H1 (cell line): Measurements from ENCODE around the gene PPP1R18. TPM values are rescaled to one million over a fixed set of nuclear protein-coding genes. Genes with fewer than 3 reads are reported as not detected.

Experiments used
- CTCF ChIA-PET: fragments of 300-600 bp; sonication (Branson Sonifier 250); formaldehyde crosslinking; loops from one replicate; lab custom pipeline; 2021; ENCODE audit not compliant: partially characterized antibody; lab: Charles Lee
- POLR2A ChIA-PET: fragments of 300-600 bp; sonication (Branson Sonifier 250); formaldehyde crosslinking; loops from one replicate; lab custom pipeline; 2021; ENCODE audit warnings: inconsistent platforms; ENCODE audit not compliant: partially characterized antibody; lab: Charles Lee
- DNase-seq, 2 experiments: peaks; one replicate each; pipeline versions ENCODE4 v3.0.0 to v3.0.0-alpha.2; 2010 to 2022; ENCODE audit warnings: low spot score in 2 of 2, low read depth in 1 of 2, mixed read lengths in 1 of 2
- FAIRE-seq: peaks from 2 replicates; lab custom pipeline; 2011; peaks lifted over from hg19 to GRCh38; lab: Jason Lieb, UNC
- H2AFZ ChIP-seq: 2 replicates; pipeline ENCODE4 v1.8.1; 2012; ENCODE audit warnings: low read length, inconsistent platforms
- H2AK5ac ChIP-seq: 2 replicates; pipeline ENCODE4 v1.6.1; 2013; ENCODE audit warnings: low read depth, low read length
- H2BK120ac ChIP-seq: replicated peaks from 2 replicates; pipeline ENCODE3; 2013; ENCODE audit warnings: low read depth, low read length, inconsistent platforms
- H2BK12ac ChIP-seq: 2 replicates; pipeline ENCODE4 v1.6.1; 2013; ENCODE audit warnings: low read depth, low read length
- H2BK15ac ChIP-seq: 2 replicates; pipeline ENCODE4 v1.6.1; 2013; ENCODE audit warnings: low read length
- H2BK20ac ChIP-seq: 2 replicates; pipeline ENCODE4 v1.6.1; 2013; ENCODE audit warnings: low read length
- H2BK5ac ChIP-seq: 2 replicates; pipeline ENCODE4 v1.6.1; 2013; ENCODE audit warnings: low read depth, low read length
- H3K14ac ChIP-seq: 2 replicates; pipeline ENCODE4 v1.6.1; 2013; ENCODE audit warnings: inconsistent platforms; ENCODE audit not compliant: insufficient read length
- H3K18ac ChIP-seq: 2 replicates; pipeline ENCODE4 v1.6.1; 2013; ENCODE audit warnings: low read length; ENCODE audit errors: extremely low read depth
- H3K23ac ChIP-seq: 2 replicates; pipeline ENCODE4 v1.6.1; 2013; ENCODE audit warnings: inconsistent platforms; ENCODE audit not compliant: insufficient read length
- H3K23me2 ChIP-seq: 2 replicates; pipeline ENCODE4 v1.6.1; 2013; ENCODE audit warnings: low read depth, low read length
- H3K27ac ChIP-seq: 2 replicates; pipeline ENCODE4 v1.6.1; 2011; ENCODE audit warnings: low read depth, low read length, inconsistent platforms
- H3K27me3 ChIP-seq, 4 experiments: replicated peaks in 1 of 4; 1 replicate in 1 of 4; 2 replicates in 3 of 4; pipeline versions ENCODE4 v1.6.1 to v1.8.1; 2011 to 2013; ENCODE audit warnings: low read length in 3 of 4, mild to moderate bottlenecking in 3 of 4, inconsistent platforms in 2 of 4, mixed read lengths in 2 of 4, moderate library complexity in 1 of 4; ENCODE audit not compliant: control insufficient read depth in 3 of 4, insufficient read depth in 3 of 4; ENCODE audit errors: extremely low read depth in 1 of 4
- H3K36me3 ChIP-seq, 4 experiments: 2 replicates each; pipeline versions ENCODE4 v1.6.1 to v1.8.1; 2011 to 2013; ENCODE audit warnings: mild to moderate bottlenecking in 4 of 4, low read length in 3 of 4, moderate library complexity in 2 of 4, control low read depth in 1 of 4, inconsistent platforms in 1 of 4; ENCODE audit not compliant: insufficient read depth in 4 of 4, control insufficient read depth in 2 of 4
- H3K4ac ChIP-seq: replicated peaks from 2 replicates; pipeline ENCODE3; 2013; ENCODE audit warnings: low read length, low read depth, mixed read lengths, inconsistent platforms; ENCODE audit not compliant: insufficient read length
- H3K4me1 ChIP-seq, 4 experiments: replicated peaks in 1 of 4; 1 replicate in 1 of 4; 2 replicates in 3 of 4; pipeline versions ENCODE4 v1.6.1 to v1.8.1; 2011 to 2013; ENCODE audit warnings: low read length in 3 of 4, inconsistent platforms in 2 of 4, mixed read lengths in 1 of 4; ENCODE audit not compliant: insufficient read depth in 4 of 4, control insufficient read depth in 3 of 4
- H3K4me2 ChIP-seq, 2 experiments: 2 replicates each; pipeline versions ENCODE4 v1.6.1 to v1.8.1; 2011 to 2013; ENCODE audit warnings: low read depth in 2 of 2, low read length in 2 of 2, control low read depth in 1 of 2, inconsistent platforms in 1 of 2, mild to moderate bottlenecking in 1 of 2; ENCODE audit not compliant: insufficient read depth in 1 of 2
- H3K4me3 ChIP-seq, 4 experiments: fragments of 200-600, 300-600 bp in 1 of 4; sonication (generic), shearing (Covaris generic), sonication (Bioruptor Twin) in 1 of 4; 2 replicates each; pipeline versions ENCODE4 v1.5.1 to v1.8.1; 2011 to 2016; ENCODE audit warnings: low read length in 4 of 4, low read depth in 3 of 4, control low read depth in 2 of 4, inconsistent platforms in 2 of 4, mild to moderate bottlenecking in 2 of 4, mixed read lengths in 1 of 4, moderate library complexity in 1 of 4; ENCODE audit not compliant: insufficient read depth in 2 of 4; ENCODE audit errors: extremely low read depth in 1 of 4
- H3K56ac ChIP-seq: replicated peaks from 2 replicates; pipeline ENCODE3; 2013; ENCODE audit warnings: low read depth, mild to moderate bottlenecking, mixed read lengths, low read length, inconsistent platforms; ENCODE audit not compliant: insufficient read length
- H3K79me1 ChIP-seq: 2 replicates; pipeline ENCODE4 v1.6.1; 2013; ENCODE audit warnings: low read depth, low read length, control low read depth
- H3K79me2 ChIP-seq, 2 experiments: 2 replicates each; pipeline versions ENCODE4 v1.6.1 to v1.8.1; 2012 to 2013; ENCODE audit warnings: low read length in 2 of 2, mild to moderate bottlenecking in 2 of 2, inconsistent platforms in 1 of 2; ENCODE audit not compliant: insufficient read depth in 2 of 2, control insufficient read depth in 1 of 2
- H3K9ac ChIP-seq, 4 experiments: replicated peaks in 1 of 4; 1 replicate in 1 of 4; 2 replicates in 3 of 4; pipeline versions ENCODE4 v1.6.1 to v1.8.1; 2011 to 2013; ENCODE audit warnings: low read depth in 3 of 4, low read length in 3 of 4, control low read depth in 2 of 4, mild to moderate bottlenecking in 2 of 4, moderate library complexity in 2 of 4, inconsistent platforms in 1 of 4; ENCODE audit errors: extremely low read depth in 1 of 4
- H3K9me3 ChIP-seq, 2 experiments: 2 replicates each; pipeline versions ENCODE4 v1.6.1 to v1.8.1; 2012 to 2013; ENCODE audit warnings: mild to moderate bottlenecking in 2 of 2, moderate library complexity in 2 of 2, control low read depth in 1 of 2, inconsistent platforms in 1 of 2, low read depth in 1 of 2, low read length in 1 of 2, mixed read lengths in 1 of 2; ENCODE audit not compliant: insufficient read depth in 2 of 2
- H4K20me1 ChIP-seq, 2 experiments: replicated peaks in 1 of 2; 2 replicates each; pipeline versions ENCODE3 to v1.8.1; 2011 to 2013; ENCODE audit warnings: inconsistent platforms in 2 of 2, low read length in 2 of 2, mild to moderate bottlenecking in 1 of 2; ENCODE audit not compliant: insufficient read depth in 2 of 2, control insufficient read depth in 1 of 2
- H4K5ac ChIP-seq: 2 replicates; pipeline ENCODE4 v1.6.1; 2013; ENCODE audit warnings: low read length, low read depth, mixed read lengths, inconsistent platforms; ENCODE audit not compliant: insufficient read length
- H4K8ac ChIP-seq: 2 replicates; pipeline ENCODE4 v1.8.0; 2013; ENCODE audit warnings: mild to moderate bottlenecking, moderate library complexity, low read length, inconsistent platforms; ENCODE audit not compliant: insufficient read depth; ENCODE audit errors: extremely low read depth
- H4K91ac ChIP-seq: replicated peaks from 2 replicates; pipeline ENCODE3; 2013; ENCODE audit warnings: low read length, mixed read lengths, inconsistent platforms; ENCODE audit not compliant: insufficient read length
- CTBP2 ChIP-seq: IDR thresholded peaks from 2 replicates; pipeline ENCODE4 v1.7.0; 2011; ENCODE audit warnings: borderline replicate concordance, mild to moderate bottlenecking, moderate library complexity, mixed read lengths, low read length; ENCODE audit not compliant: insufficient read depth, insufficient read length
- JUN ChIP-seq: IDR thresholded peaks from 2 replicates; pipeline ENCODE4 v1.6.1; 2011; ENCODE audit warnings: low read depth, mild to moderate bottlenecking, improper control_type of control experiment, low read length
- JUND ChIP-seq: IDR thresholded peaks from 2 replicates; pipeline ENCODE4 v1.6.1; 2011; ENCODE audit warnings: mild to moderate bottlenecking, improper control_type of control experiment, low read length
- KDM4A ChIP-seq: IDR thresholded peaks from one replicate; pipeline ENCODE4 v1.7.1; 2012; ENCODE audit warnings: low read depth, mild to moderate bottlenecking, moderate library complexity, low read length, inconsistent platforms; ENCODE audit not compliant: severe bottlenecking
- KDM5A ChIP-seq: fragments of 200-600 bp; IDR thresholded peaks from 2 replicates; pipeline ENCODE4 v1.7.1; 2012; ENCODE audit warnings: mild to moderate bottlenecking, low read length, inconsistent platforms, mixed read lengths
- MAX ChIP-seq: IDR thresholded peaks from 2 replicates; pipeline ENCODE4 v1.6.1; 2012; ENCODE audit warnings: inconsistent platforms
- NRF1 ChIP-seq: IDR thresholded peaks from 2 replicates; pipeline ENCODE4 v1.6.1; 2011; ENCODE audit warnings: mild to moderate bottlenecking, low read depth, low read length, improper control_type of control experiment
- POLR2AphosphoS5 ChIP-seq: IDR thresholded peaks from 2 replicates; pipeline ENCODE4 v1.6.1; 2011; ENCODE audit warnings: low read depth, low read length
- POU5F1 ChIP-seq: IDR thresholded peaks from 2 replicates; pipeline ENCODE4 v1.6.1; 2011; ENCODE audit warnings: low read depth, mild to moderate bottlenecking, low read length, moderate library complexity
- WGBS, 2 experiments: shearing (Covaris generic) in 1 of 2; methylation state at CpG; one replicate each; pipeline versions ENCODE4 v1.1.6 to v1.1.7; 2013 to 2015; ENCODE audit warnings: low lambda C conversion rate in 2 of 2, mixed read lengths in 2 of 2, inconsistent platforms in 1 of 2, low coverage in 1 of 2, missing lambda C conversion rate in 1 of 2; ENCODE audit not compliant: insufficient replicate concordance in 2 of 2, insufficient coverage in 1 of 2, insufficient read length in 1 of 2; ENCODE audit errors: extremely low coverage in 1 of 2, missing lambda C conversion rate in 1 of 2; 5-methylcytosine and 5-hydroxymethylcytosine counted together
- polyA plus RNA-seq, 7 experiments: library from polyadenylated mRNA; depleted of rRNA in 3 of 7; stranded (reverse) in 5 of 7; unstranded in 2 of 7; fragments of >200 nt in 5 of 7; fragments of 200-250 nt in 2 of 7; gene quantifications; 1 replicate in 5 of 7; 2 replicates in 1 of 7; 4 replicates in 1 of 7; pipeline versions ENCODE4 v1.2.1 to v1.2.3, GENCODE V29; 2011 to 2013; ENCODE audit warnings: missing spikeins in 2 of 7, mixed read lengths in 2 of 7
- total RNA-seq: library from RNA; stranded (reverse); fragmentation: NEBNext Ultra II Directional; extraction: Animal tissue kit (Norgen Biotek cat#: 25700); gene quantifications from 2 replicates; pipeline ENCODE4 v1.2.1, GENCODE V29; 2021

Gene PPP1R18
- total and polyA plus RNA-seq, 2 of the 8 experiments (the other 6 are each of a cell fraction or from before 2014, with no cell fraction given): 25.1 to 29.1 TPM

GRCh38 chr6:30726506-30727413 lies 40.3 kb upstream of the PPP1R18 start:
- H2BK120ac ChIP-seq: no peak overlapping the region
- no peak overlapping the region for H3K14ac ChIP-seq
- no peak overlapping the region for H2BK20ac ChIP-seq
- no peak overlapping the region for H3K56ac ChIP-seq
- no peak overlapping the region; the same call in 1 of the 2 replicates for H4K8ac ChIP-seq
- H3K27me3 ChIP-seq: no peaks in the 10 kb centered on the region
- no peak overlapping the region for H2AK5ac ChIP-seq
- H3K27ac ChIP-seq: no peak overlapping the region
- H4K20me1 ChIP-seq: peaks cover 13 to 22% of the 10 kb centered on the region in 2 experiments
- no peak overlapping the region for H3K4me2 ChIP-seq
- no peak overlapping the region for H4K91ac ChIP-seq
- peaks cover 0 to 4% (median 0%) of the 10 kb centered on the region in 4 experiments; a peak in 1 of 7 replicates for H3K4me1 ChIP-seq
- no peak overlapping the region for H3K23ac ChIP-seq
- H3K23me2 ChIP-seq: peaks cover 2% of the 10 kb centered on the region; the same call in 1 of the 2 replicates
- no peak overlapping the region for H3K4me3 ChIP-seq
- FAIRE-seq: no peak
- 90% methylated on average over 11 of the region's 11 CpGs; no CpG with 5 or more reads in 1 of the 2 experiments for WGBS, 2 experiments
- peaks cover 27 to 48% (median 40%) of the 10 kb centered on the region in 4 experiments for H3K36me3 ChIP-seq
- ChIA-PET POLR2A (interaction anchor here (0.6 to 35.9 kb wide), 25 partner anchors 8 to 445 kb away, joined by 3 to 732 read pairs (median 4); partner anchors contain the start of genes ATAT1, DDR1, DHX16 and FLOT1), CTCF (interaction anchor here (0.6 to 11.8 kb wide), 16 partner anchors 11 to 1158 kb away, joined by 3 to 147 read pairs (median 3); no protein-coding TSS in a partner anchor)
- no peak overlapping the region for H3K9ac ChIP-seq
- peaks cover 3 to 23% of the 10 kb centered on the region in 2 experiments for H3K79me2 ChIP-seq
- no peak overlapping the region for H2BK12ac ChIP-seq
- H3K4ac ChIP-seq: no peak overlapping the region
- H2BK15ac ChIP-seq: no peak overlapping the region
- H3K79me1 ChIP-seq: no peaks in the 10 kb centered on the region
- DNase-seq: no peak
- no peak overlapping the region for H3K18ac ChIP-seq
- no peaks in the 10 kb centered on the region for H3K9me3 ChIP-seq
- no peak overlapping the region for H2BK5ac ChIP-seq
- no peak overlapping the region for H4K5ac ChIP-seq
- no peak overlapping the region for H2AFZ ChIP-seq
- TF ChIP-seq KDM5A (no peak), JUND (no peak), CTBP2 (no peak), NRF1 (no peak), JUN (no peak), MAX (no peak), POU5F1 (no peak), POLR2AphosphoS5 (no peak), KDM4A (no peak)
